ENCODE measurements around the gene PRKAG3.
"Not testable (repeated sequence)": the region's sequence is repeated elsewhere in the genome, so short reads cannot be mapped to it uniquely, and the experiment has no call there.

The PRKAG3 gene

GRCh38 chr2:218861645-218862318, 30.2 kb upstream of the PRKAG3 start:
- peak; percentile 45 for DNase-seq (ENCODE audit: low spot score)

- peak; percentile 76 for DNase-seq (ENCODE audit: low spot score)
Measured at GRCh38 chr2:218860950-218861381, 29.4 kb upstream of the PRKAG3 start.

GRCh38 chr2:218859988-218860831, 28.6 kb upstream of the PRKAG3 start:
- DNase-seq (ENCODE audit: low spot score), result peak; percentile 38

GRCh38 chr2:218859556-218859987, 28.0 kb upstream of the PRKAG3 start, which contains the start of gene WNT6:
TSS of gene WNT6 (plus strand) at chr2:218859805. CDS start at chr2:218860038, 233 bp downstream.
- peak; percentile 65 for DNase-seq (ENCODE audit: low spot score)

- peak; percentile 49 for DNase-seq (ENCODE audit: low spot score)
Measured at GRCh38 chr2:218858671-218859555, 27.3 kb upstream of the PRKAG3 start.

GRCh38 chr2:218858138-218858445, 26.5 kb upstream of the PRKAG3 start:
- no peak for DNase-seq (ENCODE audit: low spot score)

- no peak for DNase-seq (ENCODE audit: low spot score)
Measured at GRCh38 chr2:218857371-218858137, 26.0 kb upstream of the PRKAG3 start.

- DNase-seq (ENCODE audit: low spot score), result no peak
Measured at GRCh38 chr2:218856896-218857243, 25.3 kb upstream of the PRKAG3 start.

GRCh38 chr2:218856167-218856895, 24.7 kb upstream of the PRKAG3 start:
- no peak for DNase-seq (ENCODE audit: low spot score)

GRCh38 chr2:218855305-218856166, 23.9 kb upstream of the PRKAG3 start:
- DNase-seq (ENCODE audit: low spot score), result no peak

GRCh38 chr2:218854860-218855259, 23.3 kb upstream of the PRKAG3 start:
- DNase-seq (ENCODE audit: low spot score), result no peak

- no peak for DNase-seq (ENCODE audit: low spot score)
Measured at GRCh38 chr2:218853766-218854165, 22.2 kb upstream of the PRKAG3 start.

- no peak for DNase-seq (ENCODE audit: low spot score)
Measured at GRCh38 chr2:218852911-218853667, 21.5 kb upstream of the PRKAG3 start.

- DNase-seq (ENCODE audit: low spot score), result no peak
Measured at GRCh38 chr2:218851286-218851685, 19.7 kb upstream of the PRKAG3 start.

GRCh38 chr2:218850796-218851195, 19.2 kb upstream of the PRKAG3 start:
- DNase-seq (ENCODE audit: low spot score), result no peak

- DNase-seq (ENCODE audit: low spot score), result no peak
Measured at GRCh38 chr2:218849721-218850120, 18.1 kb upstream of the PRKAG3 start.

GRCh38 chr2:218846963-218847362, 15.4 kb upstream of the PRKAG3 start:
- not testable (repeated sequence) for DNase-seq (ENCODE audit: low spot score)

GRCh38 chr2:218844334-218844733, 12.7 kb upstream of the PRKAG3 start:
- DNase-seq (ENCODE audit: low spot score), result not testable (repeated sequence)

GRCh38 chr2:218839888-218840287, 8.3 kb upstream of the PRKAG3 start:
- DNase-seq (ENCODE audit: low spot score), result no peak
